Vagina (tissue), 2 donors: ENCODE measurements around the gene RALGAPA2. TPM values are rescaled to one million over a fixed set of nuclear protein-coding genes. Genes with fewer than 3 reads are reported as not detected.

Experiments
- DNase-seq, 2 donors: peaks; one replicate each; pipeline ENCODE4 v3.0.0-alpha.2; 2017; ENCODE audit errors: extremely low spot score in 2 of 2
- H3K27ac ChIP-seq: fragments of 200-600 bp; sonication (generic); one replicate; pipeline ENCODE4 v1.5.1; 2019
- H3K27me3 ChIP-seq: fragments of 200-600 bp; sonication (generic); one replicate; pipeline ENCODE4 v1.5.1; 2019
- H3K36me3 ChIP-seq, 2 donors: fragments of 200-600 bp; sonication (generic); one replicate each; pipeline ENCODE4 v1.5.1; 2017 to 2019
- H3K4me1 ChIP-seq: fragments of 200-600 bp; sonication (generic); one replicate; pipeline ENCODE4 v1.5.1; 2019
- H3K4me3 ChIP-seq, 2 donors: fragments of 200-600 bp; sonication (generic); 1 replicate in 1 of 2; 2 replicates in 1 of 2; pipeline ENCODE4 v1.5.1; 2016 to 2019
- H3K9me3 ChIP-seq: fragments of 200-600 bp; sonication (generic); one replicate; pipeline ENCODE4 v1.5.1; 2019
- CTCF ChIP-seq, 3 experiments: fragments of 450-650 bp in 2 of 3; fragments of 200-600 bp in 1 of 3; sonication (generic) in 1 of 3; IDR thresholded peaks; one replicate each; pipeline ENCODE4 v1.5.1; 2017 to 2019; ENCODE audit warnings: antibody characterized with exemption in 3 of 3, mild to moderate bottlenecking in 2 of 3, moderate library complexity in 2 of 3
- POLR2A ChIP-seq, 2 donors: fragments of 450-650 bp; IDR thresholded peaks; one replicate each; pipeline ENCODE4 v1.6.1; 2017; ENCODE audit warnings: antibody characterized with exemption in 2 of 2, mild to moderate bottlenecking in 2 of 2, moderate library complexity in 2 of 2
- POLR2AphosphoS5 ChIP-seq, 2 donors: sonication (generic); formaldehyde crosslinking; IDR thresholded peaks; one replicate each; pipeline ENCODE4 v1.9.0; 2017; ENCODE audit warnings: antibody characterized with exemption in 2 of 2, mild to moderate bottlenecking in 2 of 2, low read depth in 1 of 2; ENCODE audit not compliant: insufficient read depth in 1 of 2
- intact Hi-C: fragments of 100-400 bp; cut with DNase I; formaldehyde crosslinking; loops from one replicate; pipeline ENCODE4 v1.15.1; 2023
- total RNA-seq: library from RNA; depleted of rRNA; stranded (reverse); fragments of >200 nt; gene quantifications from one replicate; pipeline ENCODE4 v1.2.3, GENCODE V29; 2016

The RALGAPA2 gene
- total RNA-seq, 1 donor from 2014 or later: 31.9 TPM

GRCh38 chr20:20404633-20405032, 307.8 kb downstream of the RALGAPA2 start:
- H3K36me3 ChIP-seq: no peaks in the 10 kb centered on the region
- H3K27me3 ChIP-seq: no peaks in the 10 kb centered on the region
- H3K9me3 ChIP-seq: no peaks in the 10 kb centered on the region
- H3K4me3 ChIP-seq: no peak overlapping the region
- TF ChIP-seq POLR2A (IDR thresholded peaks at IDR 0.05): no peak
- TF ChIP-seq CTCF (IDR thresholded peaks at IDR 0.05): no peak
- DNase-seq: no peak
- H3K4me1 ChIP-seq: no peaks in the 10 kb centered on the region
- intact Hi-C loops: no loop called here
- H3K27ac ChIP-seq: no peak overlapping the region

GRCh38 chr20:20401991-20402390, 310.5 kb downstream of the RALGAPA2 start:
- Histone ChIP-seq H3K4me3 (no peak overlapping the region), H3K4me1 (no peaks in the 10 kb centered on the region), H3K9me3 (no peaks in the 10 kb centered on the region), H3K27me3 (no peaks in the 10 kb centered on the region), H3K27ac (no peak overlapping the region), H3K36me3 (no peaks in the 10 kb centered on the region)
- no peak for TF ChIP-seq CTCF (IDR thresholded peaks at IDR 0.05)
- TF ChIP-seq POLR2A (IDR thresholded peaks at IDR 0.05): no peak
- TF ChIP-seq POLR2AphosphoS5 (IDR thresholded peaks at IDR 0.05; ENCODE audit: insufficient read depth in 1 of 2, low read depth in 1 of 2): no peak
- DNase-seq: no peak
- intact Hi-C loops: no loop called here

- intact Hi-C loops: no loop called here
- Histone ChIP-seq H3K4me1 (no peaks in the 10 kb centered on the region), H3K27me3 (no peaks in the 10 kb centered on the region), H3K27ac (no peak overlapping the region), H3K4me3 (no peak overlapping the region), H3K36me3 (no peaks in the 10 kb centered on the region), H3K9me3 (no peaks in the 10 kb centered on the region)
- TF ChIP-seq POLR2A (IDR thresholded peaks at IDR 0.05) (no peak), CTCF (IDR thresholded peaks at IDR 0.05) (no peak), POLR2AphosphoS5 (IDR thresholded peaks at IDR 0.05; ENCODE audit: insufficient read depth in 1 of 2, low read depth in 1 of 2) (no peak)
- DNase-seq: no peak
Observed at GRCh38 chr20:20399531-20400500, 312.6 kb downstream of the RALGAPA2 start.

- no peaks in the 10 kb centered on the region for H3K4me1 ChIP-seq
- no peak for TF ChIP-seq CTCF (IDR thresholded peaks at IDR 0.05)
- no peak for TF ChIP-seq POLR2AphosphoS5 (IDR thresholded peaks at IDR 0.05; ENCODE audit: insufficient read depth in 1 of 2, low read depth in 1 of 2)
- no peak for TF ChIP-seq POLR2A (IDR thresholded peaks at IDR 0.05)
- no peaks in the 10 kb centered on the region for H3K27me3 ChIP-seq
- intact Hi-C loops: no loop called here
- H3K4me3 ChIP-seq: no peak overlapping the region
- no peak overlapping the region for H3K27ac ChIP-seq
- no peak for DNase-seq
- no peaks in the 10 kb centered on the region for H3K9me3 ChIP-seq
- no peaks in the 10 kb centered on the region for H3K36me3 ChIP-seq
Observed at GRCh38 chr20:20398123-20398522, 314.3 kb downstream of the RALGAPA2 start.

GRCh38 chr20:20396794-20397193, 315.6 kb downstream of the RALGAPA2 start:
- intact Hi-C loops: no loop called here
- no peaks in the 10 kb centered on the region for H3K36me3 ChIP-seq

More at GRCh38 chr20:20396794-20397193, 315.6 kb downstream of the RALGAPA2 start:
- DNase-seq: no peak
- Histone ChIP-seq H3K4me1 (no peaks in the 10 kb centered on the region), H3K4me3 (no peak overlapping the region), H3K27me3 (no peaks in the 10 kb centered on the region), H3K9me3 (no peaks in the 10 kb centered on the region), H3K27ac (no peak overlapping the region)
- TF ChIP-seq POLR2A (IDR thresholded peaks at IDR 0.05) (no peak), POLR2AphosphoS5 (IDR thresholded peaks at IDR 0.05; ENCODE audit: insufficient read depth in 1 of 2, low read depth in 1 of 2) (no peak), CTCF (IDR thresholded peaks at IDR 0.05) (no peak)
